HCT116 (cell line): Measurements from ENCODE around the gene DELE1. TPM values are rescaled to one million over a fixed set of nuclear protein-coding genes. Genes with fewer than 3 reads are reported as not detected.

ENCODE experiments used
- ATAC-seq: fragments of 200-7000 bp; cut with Tn5 transposase; 2 replicates; pipeline ENCODE4 v1.9.1; 2020; ENCODE audit warnings: mild to moderate bottlenecking, moderate library complexity
- BruUV-seq: library from RNA; stranded (reverse); fragments of 400-500 nt; replicated peaks from 2 replicates; lab custom pipeline; 2021; lab: Mats Ljungman, UMichigan
- CTCF ChIA-PET: fragments of 300-600 bp; sonication (Branson Sonifier 250); formaldehyde crosslinking; loops from one replicate; lab custom pipeline; 2021; ENCODE audit warnings: antibody characterized with exemption; lab: Charles Lee
- POLR2A ChIA-PET: fragments of 300-600, 350-600 bp; sonication (Branson Sonifier 250); formaldehyde crosslinking; loops from one replicate; lab custom pipeline; 2021; ENCODE audit warnings: antibody characterized with exemption; lab: Charles Lee
- RAD21 ChIA-PET, 2 experiments: fragments of 300-600 bp; sonication (Branson Sonifier 250); formaldehyde crosslinking; loops; one replicate each; lab custom pipeline; 2023; ENCODE audit warnings: low total read pairs in 2 of 2; ENCODE audit not compliant: uncharacterized antibody in 2 of 2, unreplicated experiment in 2 of 2, low non-redundant PET in 1 of 2; lab: Charles Lee
- DNase-seq: peaks from one replicate; pipeline ENCODE4 v3.0.0-alpha.2; 2010; ENCODE audit warnings: low read depth, low spot score
- H2AFZ ChIP-seq: fragments of 200-600 bp; shearing (Covaris generic), sonication (generic); 2 replicates; pipeline ENCODE4 v1.6.1; 2017; ENCODE audit warnings: low read depth, mixed run types, mixed read lengths, antibody characterized with exemption, low read length; ENCODE audit not compliant: poor library complexity, severe bottlenecking
- H3K27ac ChIP-seq: 2 replicates; pipeline ENCODE4 v1.5.1; 2012; ENCODE audit warnings: low read depth, low read length
- H3K27me3 ChIP-seq: fragments of 200-600 bp; sonication (generic); 2 replicates; pipeline ENCODE4 v1.6.1; 2016; ENCODE audit warnings: mixed run types, low read length, mixed read lengths; ENCODE audit not compliant: insufficient read depth
- H3K36me3 ChIP-seq, 2 experiments: fragments of 200-500 bp in 1 of 2; fragments of 200-600 bp in 1 of 2; sonication (Bioruptor generic) in 1 of 2; sonication (generic) in 1 of 2; 2 replicates each; pipeline versions ENCODE4 v1.5.1 to v1.6.1; 2014 to 2016; ENCODE audit warnings: low read length in 2 of 2, inconsistent platforms in 1 of 2, mixed read lengths in 1 of 2, mixed run types in 1 of 2; ENCODE audit not compliant: insufficient read depth in 2 of 2, control insufficient read depth in 1 of 2
- H3K4me1 ChIP-seq, 2 experiments: fragments of 200-600 bp in 1 of 2; sonication (generic) in 1 of 2; 2 replicates each; pipeline versions ENCODE4 v1.5.1 to v1.6.1; 2012 to 2017; ENCODE audit warnings: low read length in 2 of 2, inconsistent platforms in 1 of 2, mild to moderate bottlenecking in 1 of 2, mixed read lengths in 1 of 2, mixed run types in 1 of 2, moderate library complexity in 1 of 2; ENCODE audit not compliant: insufficient read depth in 2 of 2, control insufficient read depth in 1 of 2
- H3K4me2 ChIP-seq: fragments of 200-600 bp; sonication (generic); 2 replicates; pipeline ENCODE4 v1.6.1; 2017; ENCODE audit warnings: mixed run types, low read length, mixed read lengths
- H3K4me3 ChIP-seq, 2 experiments: fragments of 200-600 bp in 1 of 2; sonication (generic) in 1 of 2; replicated peaks in 1 of 2; 2 replicates each; pipeline ENCODE4 v1.5.1; 2011 to 2016; ENCODE audit warnings: low read length in 2 of 2, control low read depth in 1 of 2, low read depth in 1 of 2, mild to moderate bottlenecking in 1 of 2, mixed read lengths in 1 of 2, mixed run types in 1 of 2
- H3K79me2 ChIP-seq: fragments of 200-600 bp; sonication (generic); 2 replicates; pipeline ENCODE4 v1.6.1; 2017; ENCODE audit warnings: mild to moderate bottlenecking, mixed run types, low read length, moderate library complexity, mixed read lengths; ENCODE audit not compliant: insufficient read depth
- H3K9ac ChIP-seq: fragments of 200-600 bp; sonication (generic); 2 replicates; pipeline ENCODE4 v1.6.1; 2016; ENCODE audit warnings: low read length, mixed read lengths
- H3K9me2 ChIP-seq: fragments of 200-600 bp; sonication (generic), shearing (Covaris generic); 2 replicates; pipeline ENCODE4 v1.6.1; 2017; ENCODE audit warnings: mixed run types, mild to moderate bottlenecking, moderate library complexity; ENCODE audit not compliant: insufficient read depth
- H3K9me3 ChIP-seq, 2 experiments: fragments of 200-500 bp in 1 of 2; fragments of 200-600 bp in 1 of 2; sonication (Bioruptor generic) in 1 of 2; sonication (generic) in 1 of 2; 2 replicates each; pipeline ENCODE4 v1.6.1; 2014 to 2017; ENCODE audit warnings: low read length in 2 of 2, mixed read lengths in 2 of 2, inconsistent platforms in 1 of 2, low read depth in 1 of 2, mild to moderate bottlenecking in 1 of 2, mixed run types in 1 of 2, moderate library complexity in 1 of 2; ENCODE audit not compliant: control insufficient read depth in 1 of 2, insufficient read depth in 1 of 2
- H4K20me1 ChIP-seq: fragments of 200-600 bp; sonication (generic), shearing (Covaris generic); 2 replicates; pipeline ENCODE4 v1.6.1; 2017; ENCODE audit warnings: mixed run types, mild to moderate bottlenecking, moderate library complexity; ENCODE audit not compliant: insufficient read depth
- ATF3 ChIP-seq: IDR thresholded peaks from 2 replicates; pipeline ENCODE4 v1.6.1; 2012
- CBX3 ChIP-seq: IDR thresholded peaks from 2 replicates; pipeline ENCODE4 v1.6.1; 2012; ENCODE audit warnings: low read depth
- CEBPB ChIP-seq: IDR thresholded peaks from 2 replicates; pipeline ENCODE4 v1.6.1; 2012; ENCODE audit warnings: low read depth
- CTCF ChIP-seq, 3 experiments: fragments of 200-600 bp in 1 of 3; sonication (generic) in 1 of 3; IDR thresholded peaks in 2 of 3; conservative IDR thresholded peaks in 1 of 3; 2 replicates each; pipeline ENCODE4 v1.5.1; 2012 to 2017; ENCODE audit warnings: low read depth in 2 of 3, low read length in 2 of 3, antibody characterized with exemption in 1 of 3, borderline replicate concordance in 1 of 3, control low read depth in 1 of 3, mild to moderate bottlenecking in 1 of 3, mixed read lengths in 1 of 3, mixed run types in 1 of 3, moderate library complexity in 1 of 3; ENCODE audit not compliant: insufficient read depth in 1 of 3
- EGR1 ChIP-seq: IDR thresholded peaks from 2 replicates; pipeline ENCODE4 v1.6.1; 2012; ENCODE audit warnings: low read depth
- ELF1 ChIP-seq: IDR thresholded peaks from 2 replicates; pipeline ENCODE4 v1.6.1; 2012; ENCODE audit warnings: low read depth, borderline replicate concordance
- EZH2 ChIP-seq: fragments of 200-600 bp; sonication (generic); IDR thresholded peaks from 2 replicates; pipeline ENCODE4 v1.6.1; 2017; ENCODE audit warnings: antibody characterized with exemption, mixed run types
- EZH2phosphoT487 ChIP-seq: fragments of 200-600 bp; IDR thresholded peaks from 2 replicates; pipeline ENCODE4 v1.6.1; 2018; ENCODE audit warnings: antibody characterized with exemption, borderline replicate concordance
- FOSL1 ChIP-seq: IDR thresholded peaks from 2 replicates; pipeline ENCODE4 v1.6.1; 2012; ENCODE audit warnings: low read depth
- JUND ChIP-seq: IDR thresholded peaks from 2 replicates; pipeline ENCODE4 v1.6.1; 2012
- POLR2A ChIP-seq: IDR thresholded peaks from 2 replicates; pipeline ENCODE4 v1.7.0; 2011; ENCODE audit warnings: borderline replicate concordance; ENCODE audit not compliant: insufficient read depth, insufficient read length; ENCODE audit errors: extremely low read depth
- REST ChIP-seq: IDR thresholded peaks from 2 replicates; pipeline ENCODE4 v1.6.1; 2012; ENCODE audit warnings: low read depth
- SIN3A ChIP-seq: IDR thresholded peaks from 2 replicates; pipeline ENCODE4 v1.6.1; 2012; ENCODE audit warnings: low read depth
- SP1 ChIP-seq: IDR thresholded peaks from 2 replicates; pipeline ENCODE4 v1.6.1; 2012; ENCODE audit warnings: low read depth
- SRF ChIP-seq: IDR thresholded peaks from 2 replicates; pipeline ENCODE4 v1.6.1; 2012; ENCODE audit warnings: low read depth
- YY1 ChIP-seq: IDR thresholded peaks from 2 replicates; pipeline ENCODE4 v1.6.1; 2011; ENCODE audit warnings: low read length, low read depth, moderate library complexity, mild to moderate bottlenecking; ENCODE audit not compliant: insufficient replicate concordance; ENCODE audit errors: extremely low read depth
- ZFX ChIP-seq: fragments of 450-650 bp; IDR thresholded peaks from 2 replicates; pipeline ENCODE4 v1.6.1; 2017
- ZNF274 ChIP-seq: fragments of 200-500 bp; sonication (Bioruptor generic); IDR thresholded peaks from 2 replicates; pipeline ENCODE4 v1.6.1; 2014; ENCODE audit warnings: mild to moderate bottlenecking, low read depth, low read length, inconsistent platforms
- intact Hi-C: fragments of 100-400 bp; cut with micrococcal nuclease; formaldehyde crosslinking; loops from 2 replicates; pipeline ENCODE4 v1.10.0; 2022
- total RNA-seq: library from RNA; stranded (reverse); gene quantifications from one replicate; pipeline ENCODE4 v1.2.1, GENCODE V29; 2021; ENCODE audit not compliant: unreplicated experiment

Gene DELE1
- total RNA-seq, 1 experiment from 2014 or later, result 74.1 TPM

- no TSS peak for BruUV-seq
- TF ChIP-seq EZH2phosphoT487, result no peak
- no peak for TF ChIP-seq ZFX
- CTCF ChIA-PET, result no interaction called here
Measured at GRCh38 chr5:141906972-141907371, 16.7 kb upstream of the DELE1 start.

GRCh38 chr5:141908796-141909195, 14.9 kb upstream of the DELE1 start:
- H3K9me3 ChIP-seq, result no peaks in the 10 kb centered on the region
- H3K4me1 ChIP-seq, result no peaks in the 10 kb centered on the region; a peak in 1 of 4 replicates
- no peaks in the 10 kb centered on the region for H3K9me2 ChIP-seq
- H3K36me3 ChIP-seq, result no peaks in the 10 kb centered on the region
- H4K20me1 ChIP-seq, result no peaks in the 10 kb centered on the region
- H3K79me2 ChIP-seq, result no peaks in the 10 kb centered on the region
- H3K4me3 ChIP-seq, result no peak overlapping the region
- no peak for ATAC-seq
- ChIA-PET CTCF (no interaction called here), RAD21 (no interaction called here), POLR2A (no interaction called here)
- H2AFZ ChIP-seq, result no peak overlapping the region
- H3K4me2 ChIP-seq, result no peak overlapping the region
- no peak overlapping the region for H3K9ac ChIP-seq
- no peaks in the 10 kb centered on the region for H3K27me3 ChIP-seq
- no TSS peak for BruUV-seq
- DNase-seq, result no peak
- no peak overlapping the region for H3K27ac ChIP-seq
- intact Hi-C loops, result no loop called here
- TF ChIP-seq POLR2A, result no peak
- TF ChIP-seq REST, result no peak
- TF ChIP-seq CBX3, result no peak
- no peak for TF ChIP-seq YY1
- TF ChIP-seq SRF, result no peak
- TF ChIP-seq ELF1, result no peak
- no peak for TF ChIP-seq SIN3A
- no peak for TF ChIP-seq ZFX
- TF ChIP-seq ZNF274, result no peak
- no peak for TF ChIP-seq FOSL1
- no peak for TF ChIP-seq EGR1
- TF ChIP-seq SP1, result no peak
- no peak for TF ChIP-seq CTCF (IDR thresholded peaks at IDR 0.05 in 2 of 3, conservative IDR thresholded peaks at IDR 0.05 in 1 of 3; ENCODE audit: borderline replicate concordance in 1 of 3, insufficient read depth in 1 of 3, low read depth in 2 of 3, low read length in 2 of 3)
- no peak for TF ChIP-seq EZH2
- TF ChIP-seq EZH2phosphoT487, result no peak
- no peak for TF ChIP-seq JUND
- no peak for TF ChIP-seq CEBPB
- TF ChIP-seq ATF3, result no peak

More at GRCh38 chr5:141906972-141907371, 16.7 kb upstream of the DELE1 start:
- no peaks in the 10 kb centered on the region for H3K9me3 ChIP-seq
- intact Hi-C loops, result no loop called here
- no peaks in the 10 kb centered on the region for H3K36me3 ChIP-seq
- ChIA-PET POLR2A (interaction anchor here (0.9 kb wide), 1 partner anchor 12 kb away, joined by 3 read pairs; no protein-coding TSS in a partner anchor), RAD21 (no interaction called here)
- H3K9ac ChIP-seq, result no peak overlapping the region
- DNase-seq (no peak), ATAC-seq (no peak)
- H2AFZ ChIP-seq, result no peak overlapping the region
- no peaks in the 10 kb centered on the region for H4K20me1 ChIP-seq
- H3K27me3 ChIP-seq, result no peaks in the 10 kb centered on the region
- no peak overlapping the region for H3K27ac ChIP-seq
- no peaks in the 10 kb centered on the region for H3K9me2 ChIP-seq
- H3K79me2 ChIP-seq, result no peaks in the 10 kb centered on the region
- H3K4me2 ChIP-seq, result no peak overlapping the region
- no peaks in the 10 kb centered on the region for H3K4me1 ChIP-seq
- H3K4me3 ChIP-seq, result no peak overlapping the region
